GM12873 (cell line): ENCODE results near the gene ACO2.

Experiments
- CTCF ChIP-seq: IDR thresholded peaks from 2 replicates; pipeline ENCODE4 v1.5.1; 2012; ENCODE audit warnings: low read depth, mild to moderate bottlenecking, moderate library complexity, low read length, control low read depth; ENCODE audit not compliant: insufficient read depth; ENCODE audit errors: missing control alignments

Gene ACO2

GRCh38 chr22:41469218-41469851, 418 bp downstream of the ACO2 start:
- no peak for TF ChIP-seq CTCF

GRCh38 chr22:41470886-41471285, 2.0 kb downstream of the ACO2 start:
- TF ChIP-seq CTCF: no peak

- no peak for TF ChIP-seq CTCF
Measured at GRCh38 chr22:41471568-41471967, 2.7 kb downstream of the ACO2 start.

GRCh38 chr22:41474872-41475451, 6.0 kb downstream of the ACO2 start:
- no peak for TF ChIP-seq CTCF

GRCh38 chr22:41478473-41478872, 9.6 kb downstream of the ACO2 start:
- no peak for TF ChIP-seq CTCF

- no peak for TF ChIP-seq CTCF
Measured at GRCh38 chr22:41478891-41479521, 10.1 kb downstream of the ACO2 start.

GRCh38 chr22:41479671-41480396, 10.9 kb downstream of the ACO2 start:
- TF ChIP-seq CTCF: no peak
